ENCODE results near the gene PARVG. TPM values are rescaled to one million over a fixed set of nuclear protein-coding genes. Genes with fewer than 3 reads are reported as not detected.

Gene PARVG
- total and polyA plus RNA-seq, 10 of the 15 experiments (the other 5 are each of a cell fraction or from before 2014, with no cell fraction given) = 6.3 to 123 (median 71.9) TPM

GRCh38 chr22:44246615-44247326 lies 66.0 kb downstream of the PARVG start:
- no peaks in the 10 kb centered on the region; a peak in 2 of 4 replicates for H3K27me3 ChIP-seq (replicated peaks in 1 of 2; ENCODE audit: control insufficient read depth in 2 of 2, insufficient read depth in 2 of 2, low read length in 1 of 2)
- no peak overlapping the region for H3K27ac ChIP-seq (ENCODE audit: control insufficient read depth, insufficient read depth)
- no TSS peak for BruUV-seq (replicated peaks)
- CTCF ChIA-PET = no interaction called here
- peaks cover 4% of the 10 kb centered on the region; the same call in 2 of the 3 replicates for H3K9me3 ChIP-seq (replicated peaks; ENCODE audit: control insufficient read depth, insufficient read depth, low read length)
- 36% methylated on average over 7 of the region's 8 CpGs for WGBS (ENCODE audit: insufficient coverage, insufficient replicate concordance, low lambda C conversion rate, missing lambda C conversion rate)
- in situ Hi-C loops (cut with MboI) = no loop called here
- H3K4me1 ChIP-seq (ENCODE audit: control insufficient read depth, insufficient read depth, low read length) = no peaks in the 10 kb centered on the region
- H3K4me3 ChIP-seq = no peak overlapping the region
- no peaks in the 10 kb centered on the region for H3K36me3 ChIP-seq (ENCODE audit: control insufficient read depth in 2 of 2, insufficient read depth in 2 of 2, low read length in 1 of 2)
- ATAC-seq = no peak
- POLR2A ChIA-PET = no interaction called here
- intact Hi-C loops (cut with micrococcal nuclease; ENCODE audit: unreplicated experiment) = no loop called here
- H3K79me2 ChIP-seq (ENCODE audit: control insufficient read depth, insufficient read depth, low read length) = no peaks in the 10 kb centered on the region
- no peak for DNase-seq (ENCODE audit: low read depth, low spot score)
- RAD21 ChIA-PET (ENCODE audit: unreplicated experiment) = no interaction called here
- no peak overlapping the region for H3K4me2 ChIP-seq (ENCODE audit: control insufficient read depth, insufficient read depth)
- H4K20me1 ChIP-seq (ENCODE audit: control insufficient read depth, insufficient read depth) = no peaks in the 10 kb centered on the region
- SMC1A ChIA-PET (ENCODE audit: uncharacterized antibody, unreplicated experiment) = no interaction called here
- no peak for FAIRE-seq
- no peak overlapping the region for H2AFZ ChIP-seq (ENCODE audit: control insufficient read depth, low read depth, low read length)
- no peak overlapping the region for H3K9ac ChIP-seq (ENCODE audit: control insufficient read depth, insufficient read depth, low read length)
- TF ChIP-seq RELA (IDR thresholded peaks at IDR 0.05; ENCODE audit: borderline replicate concordance, partially characterized antibody) (no peak), SIX5 (IDR thresholded peaks at IDR 0.05; ENCODE audit: low read depth, low read length, severe bottlenecking) (no peak), E4F1 (IDR thresholded peaks at IDR 0.05; ENCODE audit: borderline replicate concordance, partially characterized antibody) (no peak), SMC3 (IDR thresholded peaks at IDR 0.05; ENCODE audit: borderline replicate concordance, low read length) (no peak), SMARCA5 (IDR thresholded peaks at IDR 0.05) (no peak), CREM (IDR thresholded peaks at IDR 0.05; ENCODE audit: low read depth) (no peak), ELK1 (IDR thresholded peaks at IDR 0.05; ENCODE audit: low read depth, low read length) (no peak), RUNX3 (IDR thresholded peaks at IDR 0.05; ENCODE audit: low read length) (no peak), BCL3 (IDR thresholded peaks at IDR 0.05; ENCODE audit: borderline replicate concordance, insufficient read depth, low read depth, low read length, poor library complexity, severe bottlenecking) (no peak), HSF1 (IDR thresholded peaks at IDR 0.05; ENCODE audit: low read depth, low read length) (no peak), USF1 (IDR thresholded peaks at IDR 0.05; ENCODE audit: borderline replicate concordance, extremely low read length, insufficient read depth, low read depth, low read length) (no peak), TAF1 (IDR thresholded peaks at IDR 0.05; ENCODE audit: borderline replicate concordance, low read depth, low read length) (no peak)

Measured in GM12878 (cell line).